ENCODE results near the gene ANKRD6.

ANKRD6 gene

GRCh38 chr6:89661559-89661958 is 228.6 kb downstream of the ANKRD6 start:
- no peak for DNase-seq

DNA sequence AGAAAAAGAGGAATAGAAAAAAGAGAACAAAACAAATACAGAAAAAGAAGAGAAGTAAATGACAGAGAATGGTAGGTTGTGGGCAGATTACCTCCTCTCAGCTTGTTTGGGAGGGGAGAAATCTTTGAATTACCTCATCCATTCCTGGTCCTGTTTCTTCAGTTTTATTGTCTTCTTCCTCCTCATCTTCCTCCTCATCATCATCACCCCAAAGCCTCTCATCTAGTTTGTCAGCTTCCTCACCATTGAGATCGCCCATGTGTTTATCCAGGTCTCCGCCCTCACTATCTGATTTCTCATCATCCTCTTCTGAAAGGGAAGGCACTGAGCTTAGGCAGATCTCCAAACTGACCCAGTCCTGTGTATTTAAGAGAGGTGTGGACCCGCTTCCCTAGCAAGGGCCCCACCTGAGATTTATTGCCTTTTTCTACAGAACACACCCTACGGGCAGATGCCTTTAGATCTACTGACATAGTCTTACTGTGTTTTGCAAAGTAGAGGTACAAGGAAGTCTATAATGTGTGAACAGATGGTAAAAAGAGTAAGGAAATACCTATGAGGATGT is 229.8 kb downstream of the ANKRD6 start:
- DNase-seq = no peak

GRCh38 chr6:89667872-89668556 is 235.1 kb downstream of the ANKRD6 start:
- no peak for DNase-seq

DNA sequence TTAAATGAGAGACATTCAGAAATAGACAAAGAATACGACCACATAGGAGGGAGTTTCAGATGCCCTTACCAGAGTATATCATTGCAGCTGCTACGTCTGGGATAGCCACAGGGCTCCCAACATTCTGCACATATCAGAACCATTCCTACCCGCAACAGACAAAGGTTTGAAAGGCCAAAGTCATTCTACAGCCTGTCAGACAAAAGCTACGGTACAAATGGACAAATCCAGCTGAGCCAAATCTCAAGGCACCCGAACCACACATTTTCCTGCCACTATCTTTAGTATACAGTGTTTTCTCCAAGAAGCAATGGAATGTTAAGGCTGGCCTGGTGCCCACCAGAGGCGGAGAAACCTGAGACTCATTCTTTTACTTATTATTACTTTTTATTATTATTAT is 236.1 kb downstream of the ANKRD6 start:
- DNase-seq = no peak

GRCh38 chr6:89670935-89671565 is 238.1 kb downstream of the ANKRD6 start:
- DNase-seq = no peak

DNA sequence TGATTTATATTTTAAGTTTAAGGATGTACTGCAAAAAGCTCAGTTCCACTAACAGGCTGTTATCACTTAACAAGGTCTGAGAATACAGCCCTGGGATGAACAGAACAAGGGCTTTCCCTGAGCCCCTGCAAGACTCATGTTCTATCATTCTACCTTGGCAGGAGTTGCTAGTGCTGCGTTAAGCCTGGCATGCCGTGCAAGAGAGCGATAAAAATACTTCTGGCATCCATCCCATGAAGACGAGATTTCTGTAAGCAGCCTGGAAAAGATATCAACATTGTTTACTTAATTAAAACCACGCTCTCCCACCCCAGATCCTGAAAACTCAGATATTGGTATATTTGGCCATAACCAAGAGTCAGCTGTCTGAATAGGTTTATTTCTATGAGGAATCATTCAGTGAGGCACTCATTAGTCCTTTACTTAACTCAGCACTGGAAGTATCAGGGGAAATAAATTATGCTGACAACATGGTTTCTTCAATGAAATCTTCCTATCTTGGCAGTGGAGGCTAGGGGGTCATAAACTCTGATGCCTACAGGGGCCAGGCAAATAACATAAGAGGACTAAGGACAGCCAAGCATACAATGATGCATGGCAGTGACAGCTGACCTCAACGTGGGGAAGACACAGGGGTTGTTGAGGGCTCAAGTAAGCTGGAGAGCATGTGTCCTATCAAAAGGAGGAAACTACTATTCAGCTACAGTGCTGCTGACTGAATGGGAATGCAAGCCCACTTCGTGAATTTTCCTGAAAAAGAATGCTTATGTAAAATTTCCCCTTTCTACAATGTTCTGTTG is 243.2 kb downstream of the ANKRD6 start:
- no peak for DNase-seq

DNA sequence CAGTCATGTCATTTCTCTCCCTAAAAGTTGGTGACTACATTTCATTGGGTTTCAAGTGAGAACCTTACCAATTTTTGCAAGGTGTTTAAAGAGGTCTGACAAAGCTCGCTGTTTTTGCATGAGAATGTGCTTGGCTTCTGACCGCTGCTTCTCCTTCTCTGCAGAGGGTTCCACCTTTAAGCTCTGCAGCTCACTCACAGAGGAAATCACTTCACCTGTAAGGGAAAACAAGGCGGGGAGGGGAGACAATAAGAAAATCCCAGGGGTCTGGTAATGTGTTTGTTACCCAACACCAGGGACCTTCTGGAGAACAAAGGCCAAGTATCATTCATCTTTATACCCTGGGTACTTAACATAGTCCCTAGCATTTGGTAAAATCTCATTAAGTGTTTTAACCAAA is 245.6 kb downstream of the ANKRD6 start:
- no peak for DNase-seq

DNA sequence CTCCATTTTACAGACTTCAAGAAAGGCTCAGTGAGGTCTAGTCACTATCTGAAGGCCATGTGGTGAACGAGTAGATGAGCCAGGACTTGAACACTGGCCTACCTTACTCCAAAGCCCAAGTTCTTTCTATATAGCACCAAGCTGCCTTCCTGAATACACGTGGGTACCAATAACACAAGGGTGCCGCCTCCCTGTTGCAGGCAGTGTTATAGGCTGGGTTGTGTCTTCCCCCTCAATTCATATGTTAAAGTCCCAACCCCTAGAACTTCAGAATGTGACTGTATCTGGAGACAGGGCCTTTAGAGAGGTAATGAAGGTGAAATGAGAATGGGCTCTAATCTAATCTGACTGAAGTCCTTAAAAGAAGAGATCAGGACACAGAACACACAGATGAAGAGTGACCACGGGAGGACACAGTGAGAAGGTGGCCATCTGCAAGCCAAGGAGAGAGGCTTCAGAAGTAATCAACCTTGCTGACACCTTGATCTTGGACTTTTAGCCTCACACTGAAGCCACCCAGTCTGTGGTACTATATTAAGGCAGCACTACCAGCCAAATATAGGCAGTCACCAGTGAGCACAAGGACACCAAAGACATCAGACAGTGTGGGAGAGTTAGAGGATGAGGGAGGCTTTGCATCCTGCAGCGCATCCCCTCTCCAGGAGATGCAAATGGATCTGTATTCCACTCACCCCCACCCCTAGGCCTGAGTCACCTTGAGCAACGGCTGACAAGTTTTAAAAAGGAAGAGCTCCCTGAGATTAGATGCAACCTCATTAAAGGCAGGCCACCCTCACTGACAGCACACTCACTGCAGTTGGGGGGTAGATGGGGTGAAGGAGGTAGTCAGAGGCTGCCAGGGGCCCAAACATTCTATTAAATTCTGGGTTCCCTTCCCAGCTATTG is 246.5 kb downstream of the ANKRD6 start:
- no peak for DNase-seq

GRCh38 chr6:89680150-89680549 is 247.2 kb downstream of the ANKRD6 start:
- DNase-seq = no peak

DNA sequence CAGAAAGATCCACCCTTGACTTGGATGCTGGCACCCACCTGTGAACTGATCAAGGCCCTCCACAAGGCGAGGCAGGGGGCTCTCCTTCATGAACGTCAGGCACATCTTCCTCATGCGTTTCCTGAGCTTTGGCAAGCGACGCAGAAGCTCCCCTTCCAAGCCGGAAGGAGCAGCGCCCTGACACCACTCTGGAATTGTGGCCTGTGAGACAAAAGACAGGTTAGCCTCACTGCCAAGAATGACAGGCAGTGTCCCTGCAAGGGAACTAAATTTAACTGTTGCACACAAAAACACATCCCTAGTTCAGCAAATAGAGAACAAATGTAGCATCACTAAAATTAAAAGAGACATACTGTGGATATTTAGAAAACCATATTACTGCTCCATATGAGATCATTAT is 247.6 kb downstream of the ANKRD6 start:
- no peak for DNase-seq

DNA sequence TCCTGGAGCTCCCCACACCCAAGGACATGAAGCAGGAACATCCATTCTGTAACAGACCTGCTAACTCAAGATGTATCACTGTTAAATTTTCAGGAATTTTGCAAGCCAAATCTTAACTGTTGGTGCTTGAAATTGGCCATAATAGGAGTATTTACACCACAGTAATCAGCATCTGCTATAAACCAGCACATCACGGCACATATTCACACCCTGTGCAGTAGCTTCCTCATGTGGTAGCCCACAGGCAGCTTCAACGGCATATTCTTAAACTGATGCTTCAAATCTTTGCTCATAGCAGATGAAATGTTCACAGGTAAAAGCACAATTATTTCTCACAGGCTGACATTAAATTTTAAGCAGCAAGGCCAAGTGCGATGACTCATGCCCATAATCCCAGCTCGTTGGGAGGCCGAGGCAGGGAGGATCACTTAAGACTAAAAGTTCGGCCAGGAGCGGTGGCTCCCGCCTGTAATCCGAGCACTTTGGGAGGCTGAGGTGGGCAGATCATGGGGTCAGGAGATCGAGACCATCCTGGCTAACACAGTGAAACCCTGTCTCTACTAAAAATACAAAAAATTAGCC is 249.1 kb downstream of the ANKRD6 start:
- no peak for DNase-seq

GRCh38 chr6:89682991-89683390 is 250.0 kb downstream of the ANKRD6 start:
- no peak for DNase-seq

Measured in activated naive CD4-positive, alpha-beta T cell treated with anti-CD3 and anti-CD28 coated beads, Interleukin-2, amount 50 U/mL, for 16 hours (primary cell).